Measurements from ENCODE around the gene MLLT6. TPM values are rescaled to one million over a fixed set of nuclear protein-coding genes. Genes with fewer than 3 reads are reported as not detected.

The MLLT6 gene
- total and polyA plus RNA-seq, 2 of the 13 experiments (the other 11 are each of a cell fraction or from before 2014, with no cell fraction given) = 50.7 to 69.5 TPM

GRCh38 chr17:38751144-38751807 lies 46.2 kb downstream of the MLLT6 start (continued):
- TF ChIP-seq ZNF761 (CRISPR knock-in tag; conservative IDR thresholded peaks at IDR 0.05) (no peak), ZNF546 (CRISPR knock-in tag; conservative IDR thresholded peaks at IDR 0.05) (no peak), ZNF224 (CRISPR knock-in tag; IDR thresholded peaks at IDR 0.05) (no peak; the same call in 1 of the 2 replicates), ZNF780A (CRISPR knock-in tag; IDR thresholded peaks at IDR 0.05) (0 out of 2 replicates have a peak, but pooled peaks have one; percentile 11), TGIF2 (CRISPR knock-in tag; IDR thresholded peaks at IDR 0.05) (no peak), NFIC (IDR thresholded peaks at IDR 0.05; ENCODE audit: low read length) (0 out of 2 replicates have a peak, but pooled peaks have one; percentile 55), MAZ (IDR thresholded peaks at IDR 0.05; ENCODE audit: borderline replicate concordance, low read depth, low read length) (no peak), MAZ (CRISPR knock-in tag; IDR thresholded peaks at IDR 0.05; ENCODE audit: low read depth) (no peak), IRX3 (CRISPR knock-in tag; IDR thresholded peaks at IDR 0.05; ENCODE audit: borderline replicate concordance, low read depth) (no peak), ZNF597 (CRISPR knock-in tag; IDR thresholded peaks at IDR 0.05) (no peak), TEF (CRISPR knock-in tag; IDR thresholded peaks at IDR 0.05) (no peak), HOXD1 (CRISPR knock-in tag; IDR thresholded peaks at IDR 0.05) (no peak), CCDC6 (CRISPR knock-in tag; IDR thresholded peaks at IDR 0.05) (no peak), ATF4 (CRISPR knock-in tag; IDR thresholded peaks at IDR 0.05) (no peak), ZNF562 (CRISPR knock-in tag; IDR thresholded peaks at IDR 0.05; ENCODE audit: borderline replicate concordance) (no peak), ZMYM3 (CRISPR knock-in tag; IDR thresholded peaks at IDR 0.05) (no peak), GRHL1 (CRISPR knock-in tag; conservative IDR thresholded peaks at IDR 0.05) (no peak), TEAD3 (CRISPR knock-in tag; optimal IDR thresholded peaks at IDR 0.05; ENCODE audit: borderline replicate concordance) (no peak), ZNF484 (CRISPR knock-in tag; IDR thresholded peaks at IDR 0.05; ENCODE audit: borderline replicate concordance, low read depth) (no peak), SIX1 (CRISPR knock-in tag; IDR thresholded peaks at IDR 0.05; ENCODE audit: borderline replicate concordance) (no peak), ZNF121 (CRISPR knock-in tag; IDR thresholded peaks at IDR 0.05) (no peak), MAX (IDR thresholded peaks at IDR 0.05) (no peak), SIN3B (IDR thresholded peaks at IDR 0.05; ENCODE audit: low read length) (no peak), ZNF652 (CRISPR knock-in tag; IDR thresholded peaks at IDR 0.05; ENCODE audit: borderline replicate concordance, low read depth) (no peak), ZNF740 (CRISPR knock-in tag; IDR thresholded peaks at IDR 0.05) (peak; percentile 86), SRSF9 (IDR thresholded peaks at IDR 0.05; ENCODE audit: borderline replicate concordance, insufficient read depth, low read depth, low read length, poor library complexity, severe bottlenecking) (no peak)

Data from HepG2 (cell line).